Mesenchymal stem cell (in vitro differentiated cells and primary cell): Measurements from ENCODE around the gene SHISA4.

Experiments
- DNase-seq: peaks from one replicate; pipeline ENCODE4 v3.0.0-alpha.2; 2013
- H2AFZ ChIP-seq: one replicate; pipeline ENCODE4 v1.6.1; 2013; ENCODE audit warnings: low read depth, mild to moderate bottlenecking, control low read depth, inconsistent platforms, low read length, moderate library complexity
- H2AK5ac ChIP-seq: 2 replicates; pipeline ENCODE4 v1.6.1; 2013; ENCODE audit warnings: low read length, moderate library complexity, mild to moderate bottlenecking, inconsistent platforms; ENCODE audit not compliant: severe bottlenecking
- H2BK120ac ChIP-seq: one replicate; pipeline ENCODE4 v1.6.1; 2013; ENCODE audit warnings: low read depth, mild to moderate bottlenecking, inconsistent platforms, low read length, moderate library complexity
- H2BK12ac ChIP-seq, 2 experiments: one replicate each; pipeline ENCODE4 v1.6.1; 2013; ENCODE audit warnings: inconsistent platforms in 2 of 2, low read length in 2 of 2, mild to moderate bottlenecking in 2 of 2, moderate library complexity in 2 of 2, control low read depth in 1 of 2
- H2BK15ac ChIP-seq: one replicate; pipeline ENCODE4 v1.6.1; 2013; ENCODE audit warnings: mild to moderate bottlenecking, low read depth, inconsistent platforms; ENCODE audit not compliant: poor library complexity, severe bottlenecking
- H2BK5ac ChIP-seq: 2 replicates; pipeline ENCODE4 v1.6.1; 2013; ENCODE audit warnings: low read depth, mild to moderate bottlenecking, low read length, control low read depth, inconsistent platforms; ENCODE audit not compliant: poor library complexity, severe bottlenecking
- H3K14ac ChIP-seq, 2 experiments: one replicate each; pipeline ENCODE4 v1.6.1; 2013; ENCODE audit warnings: inconsistent platforms in 2 of 2, low read length in 2 of 2, control low read depth in 1 of 2, mild to moderate bottlenecking in 1 of 2, moderate library complexity in 1 of 2
- H3K18ac ChIP-seq, 2 experiments: one replicate each; pipeline ENCODE4 v1.6.1; 2013; ENCODE audit warnings: inconsistent platforms in 2 of 2, low read length in 2 of 2, control low read depth in 1 of 2, low read depth in 1 of 2, mild to moderate bottlenecking in 1 of 2
- H3K23ac ChIP-seq, 2 experiments: one replicate each; pipeline ENCODE4 v1.6.1; 2013; ENCODE audit warnings: inconsistent platforms in 2 of 2, low read length in 2 of 2, mild to moderate bottlenecking in 2 of 2, moderate library complexity in 2 of 2, control low read depth in 1 of 2
- H3K27ac ChIP-seq: 2 replicates; pipeline ENCODE4 v1.5.1; 2013; ENCODE audit warnings: mild to moderate bottlenecking, moderate library complexity, low read length, control low read depth, inconsistent platforms; ENCODE audit not compliant: poor library complexity, severe bottlenecking
- H3K27me3 ChIP-seq, 2 experiments: 2 replicates each; pipeline versions ENCODE4 v1.6.1 to v1.7.0; 2013; ENCODE audit warnings: low read length in 2 of 2, mild to moderate bottlenecking in 2 of 2, moderate library complexity in 2 of 2, control low read depth in 1 of 2, inconsistent platforms in 1 of 2; ENCODE audit not compliant: control insufficient read depth in 1 of 2, insufficient read depth in 1 of 2
- H3K36me3 ChIP-seq, 2 experiments: 2 replicates each; pipeline versions ENCODE4 v1.6.1 to v1.7.0; 2013; ENCODE audit warnings: low read length in 2 of 2, control low read depth in 1 of 2, inconsistent platforms in 1 of 2, low read depth in 1 of 2, mild to moderate bottlenecking in 1 of 2; ENCODE audit not compliant: insufficient read depth in 2 of 2, control insufficient read depth in 1 of 2
- H3K4ac ChIP-seq, 2 experiments: one replicate each; pipeline ENCODE4 v1.6.1; 2013; ENCODE audit warnings: inconsistent platforms in 2 of 2, low read length in 2 of 2, mild to moderate bottlenecking in 2 of 2, moderate library complexity in 2 of 2, control low read depth in 1 of 2, low read depth in 1 of 2
- H3K4me1 ChIP-seq: 2 replicates; pipeline ENCODE4 v1.6.1; 2013; ENCODE audit warnings: low read depth, low read length, control low read depth; ENCODE audit not compliant: control insufficient read depth, insufficient read depth
- H3K4me2 ChIP-seq: 2 replicates; pipeline ENCODE4 v1.6.1; 2013; ENCODE audit warnings: low read length, mild to moderate bottlenecking, inconsistent platforms; ENCODE audit not compliant: poor library complexity, severe bottlenecking
- H3K4me3 ChIP-seq, 2 experiments: 2 replicates each; pipeline versions ENCODE4 v1.5.1 to v1.7.0; 2013; ENCODE audit warnings: low read length in 2 of 2, mild to moderate bottlenecking in 2 of 2, control low read depth in 1 of 2, low read depth in 1 of 2; ENCODE audit not compliant: insufficient read depth in 1 of 2
- H3K79me1 ChIP-seq: replicated peaks from 2 replicates; pipeline ENCODE4 v1.6.1; 2013; ENCODE audit warnings: mild to moderate bottlenecking, control low read depth, low read length, inconsistent platforms; ENCODE audit not compliant: poor library complexity, severe bottlenecking
- H3K9ac ChIP-seq: 2 replicates; pipeline ENCODE4 v1.7.0; 2013; ENCODE audit warnings: mild to moderate bottlenecking, low read length, moderate library complexity
- H3K9me3 ChIP-seq: 2 replicates; pipeline ENCODE4 v1.7.0; 2013; ENCODE audit warnings: mild to moderate bottlenecking, low read length; ENCODE audit not compliant: control insufficient read depth
- H4K8ac ChIP-seq: one replicate; pipeline ENCODE4 v1.6.1; 2013; ENCODE audit warnings: inconsistent platforms, mild to moderate bottlenecking, low read length, moderate library complexity
- H4K91ac ChIP-seq: one replicate; pipeline ENCODE4 v1.6.1; 2013; ENCODE audit warnings: mild to moderate bottlenecking, low read length, inconsistent platforms
- WGBS: methylation state at CpG from one replicate; pipeline ENCODE4 v1.1.7; 2013; ENCODE audit warnings: mixed read lengths; 5-methylcytosine and 5-hydroxymethylcytosine counted together

SHISA4 gene

DNA sequence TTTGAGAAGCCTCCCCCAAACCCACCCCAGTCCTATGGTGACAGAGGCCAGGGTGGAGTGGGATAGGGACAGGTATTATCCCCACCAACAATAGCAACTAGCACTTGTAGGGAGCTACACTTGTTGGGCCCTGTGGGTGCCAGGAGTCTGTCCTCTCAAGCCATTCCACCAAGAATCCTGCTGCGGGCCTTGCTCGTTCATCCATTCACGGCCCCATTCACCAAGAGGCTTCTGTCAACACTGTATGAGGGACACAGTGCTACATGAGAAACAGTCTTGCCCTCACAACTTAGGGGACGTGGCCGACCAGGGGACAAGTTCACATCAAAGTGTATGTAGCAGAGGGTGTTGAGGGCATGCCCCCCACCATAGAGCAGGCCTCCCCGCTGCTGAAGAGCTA is 18.9 kb downstream of the SHISA4 start:
- no peaks in the 10 kb centered on the region for H3K79me1 ChIP-seq

GRCh38 chr1:201911826-201912571 is 23.3 kb downstream of the SHISA4 start:
- Histone ChIP-seq H3K36me3 (no peaks in the 10 kb centered on the region), H2AK5ac (no peak overlapping the region), H3K14ac (no peak overlapping the region), H3K23ac (no peak overlapping the region), H2BK120ac (no peak overlapping the region), H3K18ac (peak overlapping the region in 1 of 2 experiments; percentile 5), H2BK5ac (no peak overlapping the region), H3K79me1 (no peaks in the 10 kb centered on the region), H4K91ac (no peak overlapping the region), H3K27ac (no peak overlapping the region), H3K27me3 (no peaks in the 10 kb centered on the region), H3K4me3 (no peak overlapping the region), H3K9ac (no peak overlapping the region), H3K4ac (no peak overlapping the region), H3K4me1 (peaks cover 19% of the 10 kb centered on the region), H2BK15ac (no peak overlapping the region), H3K4me2 (no peak overlapping the region), H2BK12ac (peak overlapping the region in 1 of 2 experiments; percentile 4), H2AFZ (no peak overlapping the region), H4K8ac (no peak overlapping the region), H3K9me3 (no peaks in the 10 kb centered on the region)
- DNase-seq = no peak
- WGBS = 85% methylated on average over 4 of the region's 4 CpGs

More for the DNA sequence above, 18.9 kb downstream of the SHISA4 start:
- Histone ChIP-seq H3K23ac (no peak overlapping the region), H2BK5ac (no peak overlapping the region), H2BK120ac (peak overlapping the region; percentile 24), H2AFZ (no peak overlapping the region), H2BK12ac (peak overlapping the region; percentile 32 to 77), H3K14ac (peak overlapping the region in 1 of 2 experiments; percentile 14), H3K4me1 (peaks cover 25% of the 10 kb centered on the region), H4K91ac (peak overlapping the region; percentile 43), H3K36me3 (no peaks in the 10 kb centered on the region), H3K27me3 (no peaks in the 10 kb centered on the region), H2AK5ac (no peak overlapping the region), H3K4ac (peak overlapping the region in 1 of 2 experiments; percentile 78), H3K18ac (peak overlapping the region in 1 of 2 experiments; percentile 9), H3K9me3 (no peaks in the 10 kb centered on the region), H3K9ac (no peak overlapping the region), H2BK15ac (peak overlapping the region; percentile 61), H4K8ac (no peak overlapping the region), H3K27ac (no peak overlapping the region), H3K4me2 (no peak overlapping the region), H3K4me3 (no peak overlapping the region)
- DNase-seq = no peak
- 99% methylated on average over 6 of the region's 6 CpGs for WGBS

DNA sequence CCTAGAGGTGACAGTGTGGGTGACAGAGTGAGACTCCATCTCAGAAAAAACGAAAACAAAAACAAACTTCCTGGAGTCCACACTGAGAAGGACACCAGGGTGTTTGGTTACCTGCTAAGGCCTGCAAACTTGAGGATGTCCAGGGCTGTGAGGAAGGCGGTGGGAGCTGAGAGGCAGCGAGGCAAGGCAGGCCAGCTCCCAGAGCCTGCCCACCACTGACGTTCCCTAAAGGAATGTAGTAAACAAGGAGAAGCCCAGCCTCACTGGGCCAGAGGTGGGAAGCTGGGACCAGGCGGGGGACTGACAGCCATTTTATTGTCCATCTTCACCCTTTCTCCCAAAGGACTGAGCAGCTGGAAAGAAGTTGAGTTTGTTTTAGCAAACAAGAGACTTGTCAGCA is 24.1 kb downstream of the SHISA4 start:
- 49% methylated on average over 5 of the region's 5 CpGs for WGBS
- no peak overlapping the region for H3K23ac ChIP-seq

GRCh38 chr1:201914456-201915235 is 25.9 kb downstream of the SHISA4 start:
- 88% methylated on average over 13 of the region's 14 CpGs for WGBS
- Histone ChIP-seq H3K9me3 (no peaks in the 10 kb centered on the region), H2BK12ac (peak overlapping the region; percentile 30 to 87)

More for the DNA sequence above, 24.1 kb downstream of the SHISA4 start:
- Histone ChIP-seq H3K4me1 (peaks cover 25% of the 10 kb centered on the region), H4K91ac (peak overlapping the region; percentile 15), H3K4me3 (no peak overlapping the region), H3K9ac (peak overlapping the region; percentile 44), H4K8ac (no peak overlapping the region), H2AK5ac (no peak overlapping the region), H2AFZ (no peak overlapping the region), H3K36me3 (no peaks in the 10 kb centered on the region), H2BK15ac (no peak overlapping the region), H3K27ac (no peak overlapping the region), H3K14ac (no peak overlapping the region), H2BK12ac (peak overlapping the region in 1 of 2 experiments; percentile 82), H2BK120ac (no peak overlapping the region), H3K27me3 (no peaks in the 10 kb centered on the region), H2BK5ac (no peak overlapping the region), H3K4ac (peak overlapping the region in 1 of 2 experiments; percentile 4), H3K4me2 (no peak overlapping the region), H3K79me1 (no peaks in the 10 kb centered on the region), H3K18ac (no peak overlapping the region), H3K9me3 (no peaks in the 10 kb centered on the region)
- DNase-seq = peak; percentile 56

More at GRCh38 chr1:201914456-201915235, 25.9 kb downstream of the SHISA4 start:
- no peak overlapping the region for H2AK5ac ChIP-seq
- peaks cover 26% of the 10 kb centered on the region for H3K4me1 ChIP-seq
- peak overlapping the region; percentile 70 for H4K91ac ChIP-seq
- no peak overlapping the region for H3K14ac ChIP-seq
- H2BK120ac ChIP-seq = no peak overlapping the region
- H3K4me3 ChIP-seq = no peak overlapping the region
- no peak overlapping the region for H4K8ac ChIP-seq
- no peaks in the 10 kb centered on the region for H3K36me3 ChIP-seq
- H2BK15ac ChIP-seq = no peak overlapping the region
- no peak overlapping the region for H2AFZ ChIP-seq
- no peak overlapping the region for H2BK5ac ChIP-seq
- no peak overlapping the region for H3K23ac ChIP-seq
- no peak overlapping the region for H3K9ac ChIP-seq
- DNase-seq = no peak
- H3K27me3 ChIP-seq = no peaks in the 10 kb centered on the region
- no peak overlapping the region for H3K4me2 ChIP-seq
- H3K27ac ChIP-seq = no peak overlapping the region
- H3K4ac ChIP-seq = peak overlapping the region in 1 of 2 experiments; percentile 47
- peak overlapping the region in 1 of 2 experiments; percentile 63 for H3K18ac ChIP-seq
- no peaks in the 10 kb centered on the region for H3K79me1 ChIP-seq
